H1 (cell line): ENCODE results near the gene SF3B6. TPM values are rescaled to one million over a fixed set of nuclear protein-coding genes. Genes with fewer than 3 reads are reported as not detected.

ENCODE experiments used
- GTF2F1 ChIP-seq: IDR thresholded peaks from 2 replicates; pipeline ENCODE4 v1.6.1; 2012; ENCODE audit warnings: low read depth, low read length, improper control_type of control experiment, borderline replicate concordance
- JUND ChIP-seq: IDR thresholded peaks from 2 replicates; pipeline ENCODE4 v1.6.1; 2011; ENCODE audit warnings: mild to moderate bottlenecking, improper control_type of control experiment, low read length
- SP1 ChIP-seq: IDR thresholded peaks from 2 replicates; pipeline ENCODE4 v1.6.1; 2011; ENCODE audit warnings: low read depth, low read length
- YY1 ChIP-seq: IDR thresholded peaks from 2 replicates; pipeline ENCODE4 v1.6.1; 2011; ENCODE audit warnings: low read depth, mild to moderate bottlenecking, low read length
- ZNF274 ChIP-seq: IDR thresholded peaks from 2 replicates; pipeline ENCODE4 v1.7.0; 2012; ENCODE audit warnings: low read length, borderline replicate concordance; ENCODE audit errors: extremely low read depth
- polyA plus RNA-seq, 7 experiments: library from polyadenylated mRNA; depleted of rRNA in 3 of 7; stranded (reverse) in 5 of 7; unstranded in 2 of 7; fragments of >200 nt in 5 of 7; fragments of 200-250 nt in 2 of 7; gene quantifications; 1 replicate in 5 of 7; 2 replicates in 1 of 7; 4 replicates in 1 of 7; pipeline versions ENCODE4 v1.2.1 to v1.2.3, GENCODE V29; 2011 to 2013; ENCODE audit warnings: missing spikeins in 2 of 7, mixed read lengths in 2 of 7
- total RNA-seq: library from RNA; stranded (reverse); fragmentation: NEBNext Ultra II Directional; extraction: Animal tissue kit (Norgen Biotek cat#: 25700); gene quantifications from 2 replicates; pipeline ENCODE4 v1.2.1, GENCODE V29; 2021
- TF ChIP-seq, protein P1 (sequence below): IDR thresholded peaks from 2 replicates; pipeline ENCODE4 v1.6.1; 2012; ENCODE audit warnings: inconsistent platforms

The SF3B6 gene
- total and polyA plus RNA-seq, 2 of the 8 experiments (the other 6 are each of a cell fraction or from before 2014, with no cell fraction given): 126 to 155 TPM

DNA sequence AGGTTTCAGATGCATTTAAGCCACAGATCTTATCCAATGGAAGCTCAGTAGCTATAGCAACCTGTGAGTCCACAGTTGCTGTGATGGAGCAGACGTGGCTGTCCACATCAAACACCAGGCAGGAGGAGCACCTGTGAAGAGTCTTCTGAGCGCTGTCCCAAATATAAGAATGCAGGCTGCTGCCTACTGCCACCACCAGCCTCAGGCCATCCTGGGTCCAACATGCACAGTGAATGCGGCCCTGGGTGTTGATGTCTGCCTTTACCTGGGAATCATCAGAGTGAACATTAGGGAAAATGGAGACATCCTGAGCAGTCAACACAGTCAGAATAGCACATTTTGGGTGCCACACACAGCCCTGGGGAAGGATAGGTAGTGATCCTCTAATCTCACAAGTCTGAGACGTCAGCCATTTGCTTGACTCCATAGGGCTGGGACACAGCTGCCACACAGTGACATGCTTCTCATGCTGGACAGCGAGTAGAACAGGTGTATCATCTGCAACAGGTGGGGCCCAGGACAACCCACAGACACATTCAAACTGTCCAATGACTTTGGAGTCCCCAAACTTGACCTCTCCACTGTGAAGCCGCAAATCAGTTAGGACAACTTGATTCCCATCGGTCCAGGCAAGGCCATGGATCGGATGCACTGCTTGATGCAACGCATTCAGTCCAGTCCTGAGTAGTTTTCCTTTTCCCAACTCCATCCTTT lies 37.2 kb downstream of the SF3B6 start (continued):
- TF ChIP-seq SP1: no peak
- TF ChIP-seq YY1: no peak
- TF ChIP-seq JUND: no peak
- TF ChIP-seq, protein P1, sequence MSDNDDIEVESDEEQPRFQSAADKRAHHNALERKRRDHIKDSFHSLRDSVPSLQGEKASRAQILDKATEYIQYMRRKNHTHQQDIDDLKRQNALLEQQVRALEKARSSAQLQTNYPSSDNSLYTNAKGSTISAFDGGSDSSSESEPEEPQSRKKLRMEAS: no peak
- TF ChIP-seq GTF2F1: no peak
- no peak for TF ChIP-seq ZNF274
